ENCODE data around the gene ZBTB21. TPM values are rescaled to one million over a fixed set of nuclear protein-coding genes. Genes with fewer than 3 reads are reported as not detected.
A peak's percentile ranks its signal among the peaks of the same experiment; 100 is the strongest.

The ZBTB21 gene
- total RNA-seq, 1 experiment from 2014 or later: 18.1 TPM

- Histone ChIP-seq H3T11ph (ENCODE audit: low read length) (no peak overlapping the region), H4K5ac (ENCODE audit: insufficient read length, low read depth, low read length) (no peak overlapping the region), H2BK15ac (ENCODE audit: low read depth, low read length) (no peak overlapping the region), H2BK20ac (ENCODE audit: low read depth, low read length, poor library complexity, severe bottlenecking) (no peak overlapping the region), H3K23ac (ENCODE audit: insufficient read length, low read depth, low read length) (no peak overlapping the region), H4K8ac (replicated peaks; ENCODE audit: insufficient read length, low read depth, low read length) (no peak overlapping the region), H2BK5ac (ENCODE audit: insufficient read length, low read length) (no peak overlapping the region), H3K4ac (ENCODE audit: low read depth, low read length) (no peak overlapping the region), H3K4me2 (ENCODE audit: insufficient read depth, insufficient read length, low read length) (no peak overlapping the region), H3K79me1 (ENCODE audit: insufficient read depth, low read depth, low read length, poor library complexity, severe bottlenecking) (no peaks in the 10 kb centered on the region), H3K14ac (ENCODE audit: insufficient read depth, low read length) (no peak overlapping the region; the same call in 1 of the 2 replicates), H2AK5ac (ENCODE audit: insufficient read length, low read length) (no peak overlapping the region), H2BK120ac (ENCODE audit: low read depth, low read length, poor library complexity, severe bottlenecking) (no peak overlapping the region), H2BK12ac (ENCODE audit: insufficient read length, low read depth, low read length) (no peak overlapping the region), H2AFZ (ENCODE audit: low read length) (no peak overlapping the region), H3K18ac (ENCODE audit: insufficient read length, low read depth, low read length) (no peak overlapping the region), H3K79me2 (ENCODE audit: insufficient read depth, low read length) (no peaks in the 10 kb centered on the region), H3K56ac (ENCODE audit: insufficient read length, low read depth, low read length) (no peak overlapping the region), H3K23me2 (ENCODE audit: insufficient read length, low read depth, low read length, poor library complexity, severe bottlenecking) (peaks cover 6% of the 10 kb centered on the region), H3K4me1 (ENCODE audit: insufficient read depth, low read length) (no peaks in the 10 kb centered on the region), H4K91ac (ENCODE audit: insufficient read length, low read depth, low read length) (no peak overlapping the region), H3K27ac (ENCODE audit: insufficient read length, low read depth, low read length) (no peak overlapping the region), H4K20me1 (ENCODE audit: control insufficient read depth, insufficient read depth, insufficient read length) (no peaks in the 10 kb centered on the region), H3K9ac (ENCODE audit: extremely low read depth, insufficient read length, low read length) (no peak overlapping the region), H3K27me3 (ENCODE audit: insufficient read depth, low read length) (no peaks in the 10 kb centered on the region), H3K9me3 (ENCODE audit: control insufficient read depth, low read depth, low read length) (no peaks in the 10 kb centered on the region)
- TF ChIP-seq CTCF (conservative IDR thresholded peaks at IDR 0.05): no peak
- H3K4me3 Mint-ChIP-seq: no peak overlapping the region
- H3K27ac Mint-ChIP-seq: peak overlapping the region in 1 of 3 experiments; percentile 61; a peak in 2 of 7 replicates
- DNase-seq: no peak
- peaks cover 27% of the 10 kb centered on the region for H3K27me3 Mint-ChIP-seq (ENCODE audit: low read depth)
- no CpG with 5 or more reads among the region's 4 CpGs for WGBS (ENCODE audit: extremely low coverage, insufficient read length, low lambda C conversion rate)
- H3K36me3 Mint-ChIP-seq (ENCODE audit: insufficient read depth in 1 of 3, low read depth in 3 of 3): no peaks in the 10 kb centered on the region
- H3K9me3 Mint-ChIP-seq: peaks cover 0 to 3% of the 10 kb centered on the region in 2 experiments; a peak in 2 of 5 replicates
- peaks cover 13 to 17% of the 10 kb centered on the region in 2 experiments for H3K4me1 Mint-ChIP-seq
These were observed 21.7 kb upstream of the ZBTB21 start for GRCh38 chr21:42031816-42032215.
